OCI-LY1 (cell line): ENCODE measurements around the gene CLSTN3.

ENCODE experiments used
- EZH2 ChIP-seq: fragments of 200-600 bp; sonication (generic), shearing (Covaris generic); IDR thresholded peaks from 2 replicates; pipeline ENCODE4 v1.8.0; 2017; ENCODE audit warnings: borderline replicate concordance, mixed run types, mild to moderate bottlenecking, antibody characterized with exemption, low read length, moderate library complexity, mixed read lengths
- TF ChIP-seq, protein P1 (sequence below): fragments of 200-600 bp; sonication (generic), shearing (Covaris generic); IDR thresholded peaks from 2 replicates; pipeline ENCODE4 v1.5.1; 2017; ENCODE audit warnings: mild to moderate bottlenecking, antibody characterized with exemption, low read length, moderate library complexity, mixed read lengths

DNA sequence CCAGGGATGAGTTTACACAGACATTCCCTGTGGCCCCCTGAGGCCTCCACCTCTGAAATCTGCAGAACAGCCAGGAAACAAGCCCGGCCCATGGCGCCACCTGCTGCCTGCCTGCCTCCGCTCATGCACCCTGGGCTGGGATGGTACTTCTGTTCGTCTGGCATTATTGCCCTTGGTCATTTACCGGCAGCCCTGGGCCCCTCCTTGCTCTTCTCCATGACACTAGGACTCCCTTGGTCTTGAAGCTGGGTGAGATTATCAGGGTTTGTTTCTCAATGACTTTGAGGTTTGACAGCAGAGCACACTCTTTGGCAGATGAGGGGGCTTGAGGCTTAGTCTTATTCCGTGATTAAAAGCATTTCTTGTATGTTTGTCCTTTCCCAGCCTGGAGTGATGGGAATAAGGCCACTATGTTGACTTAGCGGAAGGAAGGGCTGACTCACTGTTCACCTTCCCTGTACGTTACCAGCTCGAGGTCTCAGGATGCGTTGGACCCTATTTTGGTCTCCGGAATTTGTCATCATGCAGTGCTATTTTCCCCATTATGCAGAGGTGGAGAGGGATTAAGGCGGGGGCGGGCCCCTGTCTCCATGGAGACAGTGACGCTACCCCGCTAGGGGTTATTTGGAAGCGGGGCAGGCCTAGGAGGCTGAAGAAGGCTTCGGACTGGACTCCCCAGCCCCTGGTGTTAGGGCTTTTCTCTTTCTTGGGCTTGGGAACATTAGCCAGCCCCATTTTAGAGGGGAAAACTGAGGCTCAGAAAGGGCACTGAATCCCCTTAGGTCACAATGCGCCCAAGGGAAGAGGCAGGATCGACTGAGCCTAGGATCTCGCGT lies 58.6 kb downstream of the CLSTN3 start:
- TF ChIP-seq, protein P1, sequence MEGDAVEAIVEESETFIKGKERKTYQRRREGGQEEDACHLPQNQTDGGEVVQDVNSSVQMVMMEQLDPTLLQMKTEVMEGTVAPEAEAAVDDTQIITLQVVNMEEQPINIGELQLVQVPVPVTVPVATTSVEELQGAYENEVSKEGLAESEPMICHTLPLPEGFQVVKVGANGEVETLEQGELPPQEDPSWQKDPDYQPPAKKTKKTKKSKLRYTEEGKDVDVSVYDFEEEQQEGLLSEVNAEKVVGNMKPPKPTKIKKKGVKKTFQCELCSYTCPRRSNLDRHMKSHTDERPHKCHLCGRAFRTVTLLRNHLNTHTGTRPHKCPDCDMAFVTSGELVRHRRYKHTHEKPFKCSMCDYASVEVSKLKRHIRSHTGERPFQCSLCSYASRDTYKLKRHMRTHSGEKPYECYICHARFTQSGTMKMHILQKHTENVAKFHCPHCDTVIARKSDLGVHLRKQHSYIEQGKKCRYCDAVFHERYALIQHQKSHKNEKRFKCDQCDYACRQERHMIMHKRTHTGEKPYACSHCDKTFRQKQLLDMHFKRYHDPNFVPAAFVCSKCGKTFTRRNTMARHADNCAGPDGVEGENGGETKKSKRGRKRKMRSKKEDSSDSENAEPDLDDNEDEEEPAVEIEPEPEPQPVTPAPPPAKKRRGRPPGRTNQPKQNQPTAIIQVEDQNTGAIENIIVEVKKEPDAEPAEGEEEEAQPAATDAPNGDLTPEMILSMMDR: peak; percentile 83
- no peak for TF ChIP-seq EZH2
